ENCODE results near the gene PTPRH. TPM values are rescaled to one million over a fixed set of nuclear protein-coding genes. Genes with fewer than 3 reads are reported as not detected.
A peak's percentile ranks its signal among the peaks of the same experiment; 100 is the strongest.
"Not testable (repeated sequence)": the region's sequence is repeated elsewhere in the genome, so short reads cannot be mapped to it uniquely, and the experiment has no call there.

Gene PTPRH
- total RNA-seq, 2 donors from 2014 or later, result 76.3 to 131 TPM

DNA sequence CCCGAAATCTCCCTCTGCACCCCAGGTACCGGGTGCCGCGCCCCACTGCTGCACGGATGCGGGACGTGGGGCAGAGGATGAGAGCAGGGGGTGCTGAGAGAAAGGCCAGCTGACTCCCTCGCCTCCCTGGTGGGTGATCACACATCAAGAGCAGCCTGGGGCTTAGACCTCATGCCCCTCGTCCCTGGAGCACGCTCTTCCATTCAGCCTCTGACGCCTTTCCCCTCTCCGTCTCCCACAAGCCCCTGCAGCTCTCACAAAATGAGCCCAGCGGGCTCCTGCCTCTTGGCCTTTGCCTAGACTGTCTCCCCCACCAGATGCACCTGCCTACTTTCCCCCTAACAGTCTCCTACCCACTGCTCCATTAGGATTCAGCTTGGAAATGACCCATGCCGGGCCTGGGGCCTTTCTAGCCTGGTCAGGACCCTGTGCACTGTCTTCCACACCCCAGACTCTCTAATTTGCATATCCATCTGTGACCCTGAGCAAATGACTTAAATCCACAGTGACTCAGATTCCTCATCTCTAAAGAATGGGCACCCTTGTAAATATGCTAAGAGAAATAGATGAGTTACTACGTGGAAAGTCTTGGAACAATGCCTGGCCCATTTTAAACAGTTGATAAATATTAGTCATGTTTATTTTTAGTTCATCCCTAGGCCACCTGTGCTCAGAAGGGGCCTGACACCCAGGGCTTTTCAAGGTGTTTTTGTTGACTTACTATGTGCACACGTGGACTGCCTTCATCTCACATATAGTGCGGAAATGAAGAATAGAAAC is 582 bp upstream of the PTPRH start:
- Histone ChIP-seq H3K9ac (ENCODE audit: low read depth in 2 of 2, low read length in 2 of 2) (peak overlapping the region in 1 of 2 donors; percentile 81), H3K27me3 (no peaks in the 10 kb centered on the region), H3K4me3 (no peak overlapping the region), H3K36me3 (no peaks in the 10 kb centered on the region), H3K9me3 (no peaks in the 10 kb centered on the region), H3K4me1 (peaks cover 9% of the 10 kb centered on the region), H3K27ac (peak overlapping the region; percentile 92)
- no peak for TF ChIP-seq CTCF (IDR thresholded peaks at IDR 0.05)
- intact Hi-C loops (cut with DNase I), result no loop called here
- no peak for DNase-seq

DNA sequence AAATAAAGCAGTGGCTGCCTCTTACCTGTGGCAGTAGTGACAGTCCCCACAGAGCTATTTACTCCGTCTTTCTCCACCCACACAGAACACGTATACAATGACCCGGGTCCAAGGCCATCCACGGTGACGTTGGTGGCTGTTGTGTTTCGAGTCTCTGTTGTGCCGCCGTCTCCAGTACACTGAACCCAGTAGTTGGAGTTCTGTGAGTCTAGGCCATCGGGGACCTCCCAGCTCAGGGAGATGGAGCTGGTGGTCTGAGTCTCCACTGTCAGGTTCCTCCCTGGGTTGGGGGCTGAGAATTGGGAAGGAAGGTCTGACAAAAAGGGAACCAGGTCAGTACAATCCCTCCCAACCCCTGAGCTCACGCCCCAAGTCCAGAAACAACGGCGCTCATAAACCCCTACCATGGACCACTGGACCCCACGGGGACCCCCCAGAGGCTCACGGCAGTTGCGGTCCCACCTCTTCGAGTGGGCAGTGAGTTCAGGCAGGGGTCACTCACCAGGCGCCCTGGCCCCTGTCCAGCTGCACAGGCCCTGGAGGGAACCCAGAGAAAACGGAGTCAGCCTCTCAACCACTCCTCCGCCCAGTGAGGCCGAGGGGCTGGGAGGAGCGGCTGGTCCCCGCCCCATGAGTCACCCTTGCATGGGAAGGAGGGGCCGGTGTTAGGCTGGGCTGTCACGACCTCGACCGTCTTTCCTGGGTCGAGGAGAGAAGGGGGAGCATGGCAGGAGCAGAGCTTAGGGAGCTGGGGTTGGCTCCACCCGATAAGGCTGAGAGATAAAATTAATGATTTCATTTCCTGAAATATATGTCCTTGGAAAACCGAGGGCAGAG is 2.4 kb downstream of the PTPRH start:
- intact Hi-C loops (cut with DNase I), result no loop called here
- H3K27me3 ChIP-seq, result no peaks in the 10 kb centered on the region
- no peaks in the 10 kb centered on the region for H3K9me3 ChIP-seq
- peak overlapping the region; percentile 78 for H3K27ac ChIP-seq
- H3K4me3 ChIP-seq, result peak overlapping the region; percentile 19
- TF ChIP-seq CTCF (IDR thresholded peaks at IDR 0.05), result no peak
- DNase-seq, result peak; percentile 91
- peak overlapping the region; percentile 33 to 38 for H3K9ac ChIP-seq (ENCODE audit: low read depth in 2 of 2, low read length in 2 of 2)
- H3K4me1 ChIP-seq, result peaks cover 9% of the 10 kb centered on the region
- H3K36me3 ChIP-seq, result no peaks in the 10 kb centered on the region

DNA sequence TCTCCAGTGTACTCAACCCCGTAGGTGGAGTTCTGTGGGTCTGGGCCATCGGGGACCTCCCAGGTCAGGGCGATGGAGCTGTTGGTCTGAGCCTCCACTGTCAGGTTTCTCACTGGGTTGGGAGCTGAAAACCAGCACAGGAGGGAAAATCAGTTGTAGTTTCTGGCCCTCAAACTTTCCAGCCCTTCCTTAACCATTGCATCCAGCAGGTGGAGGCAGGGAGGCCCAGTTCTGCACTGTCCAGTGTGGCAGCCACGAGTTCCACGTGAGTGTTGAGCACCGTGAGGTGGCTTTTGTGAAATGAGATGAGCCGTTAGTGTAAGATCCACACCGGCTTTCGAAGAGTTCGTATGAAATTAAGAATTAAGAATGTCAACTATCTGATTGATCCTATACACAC is 7.1 kb downstream of the PTPRH start:
- H3K27ac ChIP-seq; intact Hi-C loops (cut with DNase I); H3K4me1 ChIP-seq; H3K4me3 ChIP-seq; H3K9ac ChIP-seq (ENCODE audit: low read depth in 2 of 2, low read length in 2 of 2); H3K36me3 ChIP-seq; H3K27me3 ChIP-seq; DNase-seq; H3K9me3 ChIP-seq: not testable (repeated sequence)

GRCh38 chr19:55199620-55200204 is 9.6 kb downstream of the PTPRH start:
- H3K36me3 ChIP-seq, result no peaks in the 10 kb centered on the region
- no peak for DNase-seq

GRCh38 chr19:55198651-55199050 is 10.7 kb downstream of the PTPRH start:
- H3K4me1 ChIP-seq, result no peaks in the 10 kb centered on the region
- H3K27me3 ChIP-seq, result no peaks in the 10 kb centered on the region
- no peak for TF ChIP-seq CTCF (IDR thresholded peaks at IDR 0.05)
- no peak overlapping the region for H3K27ac ChIP-seq
- DNase-seq, result no peak
- no peaks in the 10 kb centered on the region for H3K36me3 ChIP-seq
- H3K9me3 ChIP-seq, result no peaks in the 10 kb centered on the region
- intact Hi-C loops (cut with DNase I), result no loop called here
- H3K9ac ChIP-seq (ENCODE audit: low read depth in 2 of 2, low read length in 2 of 2), result no peak overlapping the region
- H3K4me3 ChIP-seq, result no peak overlapping the region

More at GRCh38 chr19:55199620-55200204, 9.6 kb downstream of the PTPRH start:
- Histone ChIP-seq H3K9ac (ENCODE audit: low read depth in 2 of 2, low read length in 2 of 2) (no peak overlapping the region), H3K4me3 (no peak overlapping the region), H3K9me3 (no peaks in the 10 kb centered on the region), H3K27ac (no peak overlapping the region), H3K27me3 (no peaks in the 10 kb centered on the region), H3K4me1 (no peaks in the 10 kb centered on the region)
- intact Hi-C loops (cut with DNase I), result no loop called here
- no peak for TF ChIP-seq CTCF (IDR thresholded peaks at IDR 0.05)

All from colonic mucosa (tissue), 4 donors.